GM23338 (cell line): ENCODE data around the gene PROX1.

Experiments
- CREB1 ChIP-seq: fragments of 250-450 bp; sonication (Bioruptor Pico); IDR thresholded peaks from 2 replicates; pipeline ENCODE4 v1.5.0; 2020; ENCODE audit warnings: low read depth, mild to moderate bottlenecking, moderate library complexity
- CTCF ChIP-seq, 2 experiments: fragments of 200-600 bp in 1 of 2; sonication (generic) in 1 of 2; conservative IDR thresholded peaks; 2 replicates each; pipeline versions ENCODE4 v1.5.1 to v1.6.1; 2016 to 2017; ENCODE audit warnings: antibody characterized with exemption in 2 of 2, low read depth in 2 of 2, mild to moderate bottlenecking in 2 of 2, moderate library complexity in 1 of 2
- ETS1 ChIP-seq: IDR thresholded peaks from 2 replicates; pipeline ENCODE4 v1.6.1; 2016; ENCODE audit warnings: antibody characterized with exemption
- EZH2 ChIP-seq: fragments of 200-600 bp; sonication (generic); IDR thresholded peaks from one replicate; pipeline ENCODE4 v1.8.0; 2017; ENCODE audit warnings: antibody characterized with exemption, mild to moderate bottlenecking, low read depth; ENCODE audit not compliant: unreplicated experiment
- EZH2phosphoT487 ChIP-seq: fragments of 200-600 bp; sonication (generic); IDR thresholded peaks from one replicate; pipeline ENCODE4 v1.8.1; 2018; ENCODE audit warnings: antibody characterized with exemption; ENCODE audit not compliant: unreplicated experiment
- JUNB ChIP-seq: IDR thresholded peaks from one replicate; pipeline ENCODE4 v1.6.1; 2016; ENCODE audit warnings: antibody characterized with exemption; ENCODE audit not compliant: unreplicated experiment
- POLR2AphosphoS5 ChIP-seq: IDR thresholded peaks from 2 replicates; pipeline ENCODE4 v1.6.1; 2016; ENCODE audit warnings: antibody characterized with exemption, low read depth
- REST ChIP-seq: IDR thresholded peaks from one replicate; pipeline ENCODE4 v1.6.1; 2018; ENCODE audit warnings: antibody characterized with exemption; ENCODE audit not compliant: unreplicated experiment
- STAT1 ChIP-seq: IDR thresholded peaks from one replicate; pipeline ENCODE4 v1.6.1; 2016; ENCODE audit warnings: antibody characterized with exemption; ENCODE audit not compliant: unreplicated experiment
- ZNF114 ChIP-seq: fragments of 250-450 bp; sonication (Bioruptor Pico); IDR thresholded peaks from 2 replicates; pipeline ENCODE4 v1.5.0; 2020; ENCODE audit warnings: mild to moderate bottlenecking, moderate library complexity
- ZNF331 ChIP-seq: fragments of 250-450 bp; sonication (Bioruptor Pico); IDR thresholded peaks from 2 replicates; pipeline ENCODE4 v1.5.0; 2020; ENCODE audit warnings: low read depth, mild to moderate bottlenecking, moderate library complexity
- ZNF462 ChIP-seq: fragments of 250-450 bp; sonication (Bioruptor Pico); IDR thresholded peaks from 2 replicates; pipeline ENCODE4 v1.5.0; 2020; ENCODE audit warnings: mild to moderate bottlenecking, moderate library complexity

GRCh38 chr1:213942061-213942460 is 45.7 kb upstream of the PROX1 start:
- TF ChIP-seq EZH2 (no peak), ZNF331 (CRISPR knock-in tag) (no peak), CTCF (conservative IDR thresholded peaks at IDR 0.05; ENCODE audit: low read depth in 2 of 2) (no peak), POLR2AphosphoS5 (no peak), EZH2phosphoT487 (no peak), REST (no peak), ZNF114 (CRISPR knock-in tag) (no peak), CREB1 (CRISPR knock-in tag) (no peak), JUNB (no peak), STAT1 (no peak), ZNF462 (CRISPR knock-in tag) (no peak), ETS1 (no peak)
